ENCODE results near the gene DNAJC15. TPM values are rescaled to one million over a fixed set of nuclear protein-coding genes. Genes with fewer than 3 reads are reported as not detected.

The DNAJC15 gene
- total and polyA plus RNA-seq, 2 of the 4 experiments (the other 2 are of a cell fraction): 7.0 to 22.0 TPM

DNA sequence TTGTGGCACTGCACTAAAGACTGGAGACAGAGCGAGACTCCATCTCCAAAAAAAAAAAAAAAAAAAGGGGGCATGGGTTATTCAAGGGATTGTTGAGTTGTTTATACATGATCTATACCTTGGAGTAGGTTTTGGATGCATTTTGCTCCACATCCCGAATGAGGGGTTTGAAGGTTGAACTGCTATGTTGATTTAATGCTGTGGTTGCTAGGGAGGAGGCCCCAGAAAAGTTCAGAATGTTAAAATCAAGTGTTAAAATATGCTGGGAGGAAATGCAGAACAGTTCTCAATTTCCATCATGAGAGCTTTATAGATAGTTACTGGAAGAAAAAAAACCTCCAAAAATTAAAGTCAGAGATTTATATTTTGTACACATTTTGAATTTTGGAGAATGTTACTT, 116.5 kb downstream of the DNAJC15 start:
- CTCF ChIA-PET: interaction anchor here (0.6 kb wide), 1 partner anchor 15 kb away, joined by 4 read pairs; no protein-coding TSS in a partner anchor
- POLR2A ChIA-PET (ENCODE audit: unreplicated experiment): no interaction called here

More for the DNA sequence above, 116.5 kb downstream of the DNAJC15 start:
- H3K9me1 ChIP-seq (ENCODE audit: insufficient read depth, low read length): no peaks in the 10 kb centered on the region
- H3K4me1 ChIP-seq (ENCODE audit: control insufficient read depth, insufficient read depth, low read length): no peaks in the 10 kb centered on the region
- no peaks in the 10 kb centered on the region for H4K20me1 ChIP-seq (ENCODE audit: insufficient read depth, low read length)
- no peak overlapping the region for H4K91ac ChIP-seq (ENCODE audit: insufficient read depth, low read depth, low read length)
- H2AK9ac ChIP-seq (replicated peaks; ENCODE audit: low read depth, low read length, poor library complexity): no peak overlapping the region
- H3K27me3 ChIP-seq (ENCODE audit: control insufficient read depth, insufficient read depth, low read length): peaks cover 28% of the 10 kb centered on the region
- H2BK5ac ChIP-seq (ENCODE audit: low read depth, low read length, poor library complexity, severe bottlenecking): no peak overlapping the region
- 50% methylated on average over 1 of the region's 2 CpGs; no CpG with 5 or more reads in 1 of the 2 experiments for WGBS, 2 experiments (ENCODE audit: extremely low coverage in 2 of 2, insufficient read length in 1 of 2)
- no peak overlapping the region for H2BK15ac ChIP-seq (ENCODE audit: low read depth, low read length)
- H4K8ac ChIP-seq (ENCODE audit: low read depth in 2 of 2, low read length in 2 of 2): no peak overlapping the region
- H2BK120ac ChIP-seq (ENCODE audit: low read depth, low read length): no peak overlapping the region
- H3K36me3 ChIP-seq (ENCODE audit: control insufficient read depth, insufficient read depth, low read length): no peaks in the 10 kb centered on the region
- H3K27ac ChIP-seq (ENCODE audit: insufficient read depth, low read length): no peak overlapping the region
- dilution Hi-C loops (cut with HindIII; ENCODE audit: low sequenced_read_pairs, unreplicated experiment): no loop called here
- no peak overlapping the region for H3K9ac ChIP-seq (ENCODE audit: low read depth, low read length)
- H3K23ac ChIP-seq (ENCODE audit: low read depth, low read length): no peak overlapping the region
- intact Hi-C loops (cut with micrococcal nuclease): no loop called here
- BruUV-seq (replicated peaks): no TSS peak
- H4K5ac ChIP-seq (ENCODE audit: low read depth, low read length): no peak overlapping the region
- no peak overlapping the region for H3K4me3 ChIP-seq (ENCODE audit: insufficient read depth, low read depth, low read length)
- TF ChIP-seq RAD21 (IDR thresholded peaks at IDR 0.05; ENCODE audit: low read length): no peak
- no peak for TF ChIP-seq BHLHE40 (IDR thresholded peaks at IDR 0.05; ENCODE audit: low read depth, low read length)
- TF ChIP-seq CEBPB (IDR thresholded peaks at IDR 0.05; ENCODE audit: low read depth, low read length): no peak
- TF ChIP-seq FOS (IDR thresholded peaks at IDR 0.05; ENCODE audit: low read depth, low read length): no peak
- TF ChIP-seq MAZ (IDR thresholded peaks at IDR 0.05; ENCODE audit: borderline replicate concordance, low read depth, low read length): no peak
- no peak for TF ChIP-seq NFE2L2 (IDR thresholded peaks at IDR 0.05; ENCODE audit: low read depth, low read length)
- no peak for TF ChIP-seq CHD1 (IDR thresholded peaks at IDR 0.05; ENCODE audit: low read depth, low read length)
- TF ChIP-seq MXI1 (IDR thresholded peaks at IDR 0.05; ENCODE audit: borderline replicate concordance, low read depth, low read length): no peak
- no peak for TF ChIP-seq RCOR1 (IDR thresholded peaks at IDR 0.05; ENCODE audit: insufficient replicate concordance, low read length)
- no peak for TF ChIP-seq POLR2A (IDR thresholded peaks at IDR 0.05; ENCODE audit: low read depth, low read length)
- TF ChIP-seq, protein P1, sequence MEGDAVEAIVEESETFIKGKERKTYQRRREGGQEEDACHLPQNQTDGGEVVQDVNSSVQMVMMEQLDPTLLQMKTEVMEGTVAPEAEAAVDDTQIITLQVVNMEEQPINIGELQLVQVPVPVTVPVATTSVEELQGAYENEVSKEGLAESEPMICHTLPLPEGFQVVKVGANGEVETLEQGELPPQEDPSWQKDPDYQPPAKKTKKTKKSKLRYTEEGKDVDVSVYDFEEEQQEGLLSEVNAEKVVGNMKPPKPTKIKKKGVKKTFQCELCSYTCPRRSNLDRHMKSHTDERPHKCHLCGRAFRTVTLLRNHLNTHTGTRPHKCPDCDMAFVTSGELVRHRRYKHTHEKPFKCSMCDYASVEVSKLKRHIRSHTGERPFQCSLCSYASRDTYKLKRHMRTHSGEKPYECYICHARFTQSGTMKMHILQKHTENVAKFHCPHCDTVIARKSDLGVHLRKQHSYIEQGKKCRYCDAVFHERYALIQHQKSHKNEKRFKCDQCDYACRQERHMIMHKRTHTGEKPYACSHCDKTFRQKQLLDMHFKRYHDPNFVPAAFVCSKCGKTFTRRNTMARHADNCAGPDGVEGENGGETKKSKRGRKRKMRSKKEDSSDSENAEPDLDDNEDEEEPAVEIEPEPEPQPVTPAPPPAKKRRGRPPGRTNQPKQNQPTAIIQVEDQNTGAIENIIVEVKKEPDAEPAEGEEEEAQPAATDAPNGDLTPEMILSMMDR (conservative IDR thresholded peaks at IDR 0.05; ENCODE audit: low read depth, low read length): no peak
- TF ChIP-seq SMC3 (IDR thresholded peaks at IDR 0.05; ENCODE audit: low read depth, low read length): no peak
- TF ChIP-seq, protein P2, sequence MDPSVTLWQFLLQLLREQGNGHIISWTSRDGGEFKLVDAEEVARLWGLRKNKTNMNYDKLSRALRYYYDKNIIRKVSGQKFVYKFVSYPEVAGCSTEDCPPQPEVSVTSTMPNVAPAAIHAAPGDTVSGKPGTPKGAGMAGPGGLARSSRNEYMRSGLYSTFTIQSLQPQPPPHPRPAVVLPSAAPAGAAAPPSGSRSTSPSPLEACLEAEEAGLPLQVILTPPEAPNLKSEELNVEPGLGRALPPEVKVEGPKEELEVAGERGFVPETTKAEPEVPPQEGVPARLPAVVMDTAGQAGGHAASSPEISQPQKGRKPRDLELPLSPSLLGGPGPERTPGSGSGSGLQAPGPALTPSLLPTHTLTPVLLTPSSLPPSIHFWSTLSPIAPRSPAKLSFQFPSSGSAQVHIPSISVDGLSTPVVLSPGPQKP (IDR thresholded peaks at IDR 0.05; ENCODE audit: borderline replicate concordance, low read depth, low read length): no peak
- H3K9me3 ChIP-seq (ENCODE audit: control insufficient read depth, insufficient read depth, low read length): no peaks in the 10 kb centered on the region
- ATAC-seq (ENCODE audit: low read depth): no peak
- DNase-seq: no peak
- H3K14ac ChIP-seq (replicated peaks; ENCODE audit: low read depth, low read length): no peak overlapping the region
- H3K56ac ChIP-seq (ENCODE audit: extremely low read depth, insufficient read depth, low read length): no peak overlapping the region
- H2AFZ ChIP-seq (replicated peaks; ENCODE audit: low read length, poor library complexity): no peak overlapping the region
- H3K4me2 ChIP-seq (ENCODE audit: low read depth, low read length): no peak overlapping the region
- H3K4ac ChIP-seq (ENCODE audit: low read depth, low read length): no peak overlapping the region
- H3K18ac ChIP-seq (ENCODE audit: low read depth, low read length): no peak overlapping the region
- in situ Hi-C loops (cut with MboI; ENCODE audit: low sequenced_read_pairs): no loop called here
- H2AK5ac ChIP-seq (ENCODE audit: low read depth, low read length): no peak overlapping the region
- H2BK20ac ChIP-seq (ENCODE audit: low read depth, low read length): no peak overlapping the region
- no peaks in the 10 kb centered on the region for H3K79me1 ChIP-seq (ENCODE audit: low read depth in 1 of 2, low read length in 2 of 2)
